A549 (cell line): ENCODE data around the gene MCM5. TPM values are rescaled to one million over a fixed set of nuclear protein-coding genes. Genes with fewer than 3 reads are reported as not detected.

Source experiments
- ATAC-seq, 2 experiments: fragments of 200-7000 bp in 1 of 2; fragments of >200 bp in 1 of 2; cut with Nextera tagmentation in 1 of 2; cut with Tn5 transposase in 1 of 2; 3 replicates each; pipeline versions ENCODE4 v1.8.0 to v1.9.1; 2018 to 2020; ENCODE audit warnings: mild to moderate bottlenecking in 1 of 2, moderate library complexity in 1 of 2
- CTCF ChIA-PET: fragments of 300-600 bp; sonication (Branson Sonifier 250); formaldehyde crosslinking; extraction: SDS; loops from one replicate; lab custom pipeline; 2021; ENCODE audit warnings: antibody characterized with exemption, inconsistent platforms; lab: Yijun Ruan, JAX
- POLR2A ChIA-PET: fragments of 350-600 bp; formaldehyde crosslinking; extraction: SDS; loops from one replicate; lab custom pipeline; 2021; ENCODE audit warnings: antibody characterized with exemption, inconsistent platforms; lab: Yijun Ruan, JAX
- DNase-seq, 2 experiments: peaks; one replicate each; pipeline versions ENCODE4 v3.0.0 to v3.0.0-alpha.2; 2011 to 2016; ENCODE audit warnings: low read depth in 1 of 2, low spot score in 1 of 2
- FAIRE-seq: peaks from 2 replicates; lab custom pipeline; 2011; peaks lifted over from hg19 to GRCh38; lab: Jason Lieb, UNC
- H3K27ac ChIP-seq, 2 experiments: fragments of >200 bp; sonication (Bioruptor Twin); formaldehyde crosslinking; 3 replicates each; pipeline ENCODE4 v1.5.1; 2016 to 2017
- H3K4me1 ChIP-seq: fragments of >200 bp; sonication (Bioruptor Twin); formaldehyde crosslinking; 3 replicates; pipeline ENCODE4 v1.6.1; 2016
- H3K4me2 ChIP-seq: fragments of >200 bp; sonication (Bioruptor Twin); formaldehyde crosslinking; 3 replicates; pipeline ENCODE4 v1.6.1; 2016
- H3K4me3 ChIP-seq: fragments of >200 bp; sonication (Bioruptor Twin); formaldehyde crosslinking; 3 replicates; pipeline ENCODE4 v1.5.1; 2016
- H3K9me3 ChIP-seq: fragments of >200 bp; sonication (Bioruptor Twin); formaldehyde crosslinking; 3 replicates; pipeline ENCODE4 v1.6.1; 2016
- CBX8 ChIP-seq: fragments of 200-600 bp; sonication (generic); IDR thresholded peaks from 2 replicates; pipeline ENCODE4 v1.6.1; 2016
- E2F6 ChIP-seq: IDR thresholded peaks from 2 replicates; pipeline ENCODE4 v1.6.1; 2012; ENCODE audit warnings: low read depth, borderline replicate concordance
- EHMT2 ChIP-seq: fragments of 200-600 bp; sonication (generic); IDR thresholded peaks from 2 replicates; pipeline ENCODE4 v1.6.1; 2016; ENCODE audit warnings: antibody characterized with exemption, low read depth, mild to moderate bottlenecking, moderate library complexity
- ESRRA ChIP-seq: fragments of 150-350 bp; IDR thresholded peaks from 2 replicates; pipeline ENCODE4 v1.6.1; 2014; ENCODE audit warnings: mild to moderate bottlenecking, low read length, borderline replicate concordance
- FOXS1 ChIP-seq: fragments of 250-450 bp; sonication (Bioruptor Pico); IDR thresholded peaks from 2 replicates; pipeline ENCODE4 v1.5.0; 2020; ENCODE audit warnings: mild to moderate bottlenecking, moderate library complexity
- HEYL ChIP-seq: fragments of 250-450 bp; sonication (Bioruptor Pico); IDR thresholded peaks from 2 replicates; pipeline ENCODE4 v1.8.0; 2021; ENCODE audit warnings: mild to moderate bottlenecking, moderate library complexity
- HMGXB4 ChIP-seq: fragments of 250-450 bp; sonication (Bioruptor Pico); IDR thresholded peaks from 2 replicates; pipeline ENCODE4 v1.5.0; 2021; ENCODE audit warnings: mild to moderate bottlenecking, moderate library complexity, borderline replicate concordance
- HOXB13 ChIP-seq: fragments of 250-450 bp; sonication (Bioruptor Pico); IDR thresholded peaks from 2 replicates; pipeline ENCODE4 v1.5.0; 2020; ENCODE audit warnings: low read depth, mild to moderate bottlenecking, moderate library complexity
- KDM1A ChIP-seq: fragments of 200-600 bp; sonication (generic); IDR thresholded peaks from 2 replicates; pipeline ENCODE4 v1.6.1; 2016; ENCODE audit warnings: low read depth, mild to moderate bottlenecking
- MAZ ChIP-seq: fragments of 150-350 bp; IDR thresholded peaks from 2 replicates; pipeline ENCODE4 v1.6.1; 2014; ENCODE audit warnings: antibody characterized with exemption, low read depth, low read length, borderline replicate concordance
- NFE2L2 ChIP-seq: fragments of 150-350 bp; conservative IDR thresholded peaks from 2 replicates; pipeline ENCODE4 v1.6.1; 2014; ENCODE audit warnings: low read length
- NR3C1 ChIP-seq: fragments of >200 bp; sonication (Bioruptor Twin); formaldehyde crosslinking; IDR thresholded peaks from 3 replicates; pipeline ENCODE4 v1.6.1; 2017
- PHF8 ChIP-seq: fragments of 200-600 bp; sonication (generic); IDR thresholded peaks from 2 replicates; pipeline ENCODE4 v1.6.1; 2016; ENCODE audit warnings: low read depth, mild to moderate bottlenecking, antibody characterized with exemption, moderate library complexity, borderline replicate concordance
- RARB ChIP-seq: fragments of 250-450 bp; sonication (Bioruptor Pico); IDR thresholded peaks from 2 replicates; pipeline ENCODE4 v1.8.0; 2021; ENCODE audit warnings: mild to moderate bottlenecking, moderate library complexity
- RNF2 ChIP-seq: fragments of 200-600 bp; sonication (generic); IDR thresholded peaks from 2 replicates; pipeline ENCODE4 v1.6.1; 2016; ENCODE audit warnings: low read depth, mild to moderate bottlenecking, antibody characterized with exemption, moderate library complexity, borderline replicate concordance
- ZNF302 ChIP-seq: fragments of 250-450 bp; sonication (Bioruptor Pico); IDR thresholded peaks from 2 replicates; pipeline ENCODE4 v1.9.0; 2021; ENCODE audit warnings: inconsistent platforms, mild to moderate bottlenecking, moderate library complexity
- ZSCAN20 ChIP-seq: fragments of 250-450 bp; sonication (Bioruptor Pico); IDR thresholded peaks from 2 replicates; pipeline ENCODE4 v1.8.0; 2022; ENCODE audit warnings: mild to moderate bottlenecking, moderate library complexity
- WGBS: methylation state at CpG from one replicate; pipeline ENCODE4 v1.1.6; 2017; ENCODE audit errors: missing lambda C conversion rate; 5-methylcytosine and 5-hydroxymethylcytosine counted together
- polyA plus RNA-seq, 4 experiments: library from polyadenylated mRNA; depleted of rRNA in 3 of 4; stranded (reverse); fragments of >200 nt; fragmentation: RNase III in 1 of 4; extraction: RNeasy Plus Mini Kit Qiagen cat#74134 plus additional on column Dnase treatment in 1 of 4; gene quantifications; 2 replicates in 3 of 4; 3 replicates in 1 of 4; pipeline ENCODE4 v1.2.3, GENCODE V29; 2011 to 2017

The MCM5 gene
- polyA plus RNA-seq, 2 of the 4 experiments (the other 2 are of a cell fraction): 50.2 to 94.4 TPM

- peaks cover 18% of the 10 kb centered on the region for H3K4me1 ChIP-seq
- ChIA-PET POLR2A (no interaction called here), CTCF (interaction anchor here (0.5 to 9.4 kb wide), 5 partner anchors 44 to 201 kb away, joined by 3 to 121 read pairs (median 5); no protein-coding TSS in a partner anchor)
- ATAC-seq: no peak
- WGBS: 78% methylated on average over 8 of the region's 11 CpGs
- H3K4me2 ChIP-seq: no peak overlapping the region; the same call in 2 of the 3 replicates
- DNase-seq: no peak
- H3K4me3 ChIP-seq: no peak overlapping the region
- FAIRE-seq: no peak
- H3K27ac ChIP-seq: peak overlapping the region in 1 of 2 experiments; percentile 74; a peak in 4 of 6 replicates
- H3K9me3 ChIP-seq: no peaks in the 10 kb centered on the region
- TF ChIP-seq E2F6: no peak
- TF ChIP-seq CBX8: no peak
- no peak for TF ChIP-seq KDM1A
- TF ChIP-seq HEYL: no peak
- no peak for TF ChIP-seq NR3C1
- no peak for TF ChIP-seq MAZ
- TF ChIP-seq NFE2L2: no peak
- TF ChIP-seq RARB (CRISPR knock-in tag): no peak
- no peak for TF ChIP-seq PHF8
- no peak for TF ChIP-seq EHMT2
- TF ChIP-seq HMGXB4 (CRISPR knock-in tag): no peak
- no peak for TF ChIP-seq ESRRA
- TF ChIP-seq ZSCAN20 (CRISPR knock-in tag): no peak
- no peak for TF ChIP-seq ZNF302 (CRISPR knock-in tag)
Measured at GRCh38 chr22:35425971-35426800, 26.2 kb downstream of the MCM5 start.

GRCh38 chr22:35426801-35427140 lies 26.8 kb downstream of the MCM5 start:
- CTCF ChIA-PET: interaction anchor here (0.5 to 9.4 kb wide), 4 partner anchors 76 to 201 kb away, joined by 3 to 121 read pairs (median 6); no protein-coding TSS in a partner anchor
- POLR2A ChIA-PET: interaction anchor here (0.5 to 0.7 kb wide), 2 partner anchors 124 to 157 kb away, joined by 3 to 4 read pairs; no protein-coding TSS in a partner anchor
- peak overlapping the region in 1 of 2 experiments; percentile 74; a peak in 4 of 6 replicates for H3K27ac ChIP-seq
- H3K9me3 ChIP-seq: no peaks in the 10 kb centered on the region
- no peak overlapping the region for H3K4me3 ChIP-seq
- TF ChIP-seq HMGXB4 (CRISPR knock-in tag): no peak
- no peak for TF ChIP-seq FOXS1 (CRISPR knock-in tag)
- TF ChIP-seq ESRRA: no peak
- TF ChIP-seq NR3C1: no peak
- TF ChIP-seq RNF2: no peak
- TF ChIP-seq HOXB13: no peak
- 89% methylated on average over 5 of the region's 5 CpGs for WGBS
- peaks cover 23% of the 10 kb centered on the region for H3K4me1 ChIP-seq
- DNase-seq: no peak
- FAIRE-seq: no peak
- no peak for ATAC-seq
- no peak overlapping the region; the same call in 2 of the 3 replicates for H3K4me2 ChIP-seq
